Pancreas (tissue), 10 donors: Measurements from ENCODE around the gene MEF2D. TPM values are rescaled to one million over a fixed set of nuclear protein-coding genes. Genes with fewer than 3 reads are reported as not detected.

ENCODE experiments used
- ATAC-seq, 4 donors: fragments of 200-7000 bp; cut with Tn5 transposase; one replicate each; pipeline versions ENCODE4 v1.8.0 to v1.9.1; 2020; ENCODE audit warnings: mild to moderate bottlenecking in 4 of 4, moderate library complexity in 4 of 4
- DNase-seq, 6 donors: peaks; one replicate each; pipeline ENCODE4 v3.0.0-alpha.2; 2020
- FAIRE-seq: peaks from 2 replicates; lab custom pipeline; 2012; peaks lifted over from hg19 to GRCh38; lab: Jason Lieb, UNC
- H3K27ac ChIP-seq, 4 donors: fragments of 200-600 bp; sonication (generic); 1 replicate in 3 of 4; 2 replicates in 1 of 4; pipeline versions ENCODE4 v1.5.0 to v1.8.0; 2020
- H3K27me3 ChIP-seq, 4 donors: fragments of 200-600 bp; one replicate each; pipeline ENCODE4 v1.8.0; 2021
- H3K36me3 ChIP-seq, 3 donors: fragments of 200-600 bp; sonication (generic) in 1 of 3; one replicate each; pipeline versions ENCODE4 v1.5.0 to v1.8.0; 2020 to 2021
- H3K4me1 ChIP-seq, 3 donors: fragments of 200-600 bp; one replicate each; pipeline ENCODE4 v1.8.0; 2021
- H3K4me3 ChIP-seq, 4 donors: fragments of 200-600 bp; sonication (generic) in 2 of 4; one replicate each; pipeline versions ENCODE4 v1.5.0 to v1.8.0; 2020 to 2021
- H3K9me3 ChIP-seq, 4 donors: fragments of 200-600 bp; one replicate each; pipeline ENCODE4 v1.8.0; 2021
- CTCF ChIP-seq, 4 donors: fragments of 200-600 bp; sonication (generic) in 3 of 4; IDR thresholded peaks; one replicate each; pipeline versions ENCODE4 v1.5.0 to v1.8.0; 2021; ENCODE audit warnings: antibody characterized with exemption in 4 of 4
- WGBS, 2 donors: extraction: QIAGEN DNeasy Blood & Tissue Kit; methylation state at CpG; one replicate each; pipeline ENCODE4 v1.1.7; 2013; 5-methylcytosine and 5-hydroxymethylcytosine counted together
- intact Hi-C, 3 donors: fragments of 100-400 bp; cut with DNase I; formaldehyde crosslinking; loops; one replicate each; pipeline versions ENCODE4 v1.11.1 to v1.14.2; 2022
- polyA plus RNA-seq, 2 donors: library from polyadenylated mRNA; stranded (reverse); fragments of 200-250 nt; gene quantifications; one replicate each; pipeline ENCODE4 v1.2.3, GENCODE V29; 2013
- total RNA-seq, 6 donors: library from RNA; stranded (reverse); fragmentation: NEBNext Ultra II Directional in 4 of 6; extraction: Animal tissue kit (Norgen Biotek cat#: 25700) in 4 of 6; gene quantifications; one replicate each; pipeline versions ENCODE4 v1.2.1 to v1.2.4, GENCODE V29; 2021 to 2023
- donor health status: healthy with polysubstance abuse.
- donor health status: DM: no; HTN: no; CAD: no; lungs with moderate emphysema.
- donor health status: DM: no; HTN: no; CAD: no.
- donor health status: control.
- donor health status: control.
- donor health status: Bipolar disorder and iron deficiency.
- donor health status: DM: yes; HTN: yes; CAD: no.
- donor health status: DM: no; HTN: no; CAD: no.
- donor health status: DM: no; HTN: no; CAD: no.
- donor health status: DM: yes; HTN: yes; CAD: no.

MEF2D gene
- total and polyA plus RNA-seq, 8 donors = 15.7 to 31.8 (median 23.6) TPM

DNA sequence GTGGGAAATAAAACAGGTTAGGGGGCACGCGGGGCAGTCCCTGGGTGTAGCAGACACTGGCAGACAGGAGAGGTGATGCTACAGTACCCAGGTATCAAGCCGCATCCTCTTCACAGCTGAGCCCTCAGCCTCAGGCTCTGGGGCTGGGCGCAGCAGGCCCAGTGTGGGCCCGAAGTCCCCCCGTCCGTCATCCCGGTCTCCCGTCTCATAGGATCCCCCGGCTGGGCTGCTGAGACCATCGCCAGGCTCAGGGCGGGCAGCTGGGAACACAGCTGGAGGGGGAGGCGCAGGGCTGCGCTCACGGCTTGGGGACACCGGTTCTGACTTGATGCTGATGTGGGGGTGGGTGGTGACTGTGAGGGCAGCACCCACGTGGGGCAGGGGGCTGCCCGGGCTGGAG lies 32.7 kb downstream of the MEF2D start:
- Histone ChIP-seq H3K9me3 (no peaks in the 10 kb centered on the region), H3K4me1 (peaks cover 11 to 21% (median 13%) of the 10 kb centered on the region in 3 donors), H3K27me3 (no peaks in the 10 kb centered on the region), H3K27ac (no peak overlapping the region), H3K36me3 (peaks cover 3 to 51% (median 12%) of the 10 kb centered on the region in 3 donors), H3K4me3 (no peak overlapping the region)
- WGBS, 2 donors = 87 to 90% methylated on average over 18 of the region's 18 CpGs
- TF ChIP-seq CTCF (IDR thresholded peaks at IDR 0.05) = no peak
- ATAC-seq = no peak
- DNase-seq = no peak
- no peak for FAIRE-seq
- intact Hi-C loops = no loop called here

- DNase-seq = no peak
- FAIRE-seq = no peak
- H3K4me3 ChIP-seq = no peak overlapping the region
- TF ChIP-seq CTCF (IDR thresholded peaks at IDR 0.05) = no peak
- H3K9me3 ChIP-seq = no peaks in the 10 kb centered on the region
- ATAC-seq = no peak
- WGBS, 2 donors = 85 to 88% methylated on average over 8 to 9 of the region's 9 CpGs
- intact Hi-C loops = no loop called here
- no peak overlapping the region for H3K27ac ChIP-seq
- no peaks in the 10 kb centered on the region for H3K27me3 ChIP-seq
- peaks cover 5 to 16% (median 8%) of the 10 kb centered on the region in 3 donors for H3K4me1 ChIP-seq
- H3K36me3 ChIP-seq = peaks cover 3 to 50% (median 12%) of the 10 kb centered on the region in 3 donors
Observed at GRCh38 chr1:156467385-156467784, 33.2 kb downstream of the MEF2D start.

- Histone ChIP-seq H3K27ac (no peak overlapping the region), H3K9me3 (no peaks in the 10 kb centered on the region), H3K4me1 (peaks cover 0 to 4% (median 0%) of the 10 kb centered on the region in 3 donors), H3K36me3 (peaks cover 3 to 50% (median 12%) of the 10 kb centered on the region in 3 donors), H3K4me3 (no peak overlapping the region), H3K27me3 (no peaks in the 10 kb centered on the region)
- DNase-seq = no peak
- 72 to 77% methylated on average over 17 of the region's 17 CpGs for WGBS, 2 donors
- ATAC-seq = no peak
- no peak for FAIRE-seq
- intact Hi-C loops = no loop called here
- TF ChIP-seq CTCF (IDR thresholded peaks at IDR 0.05) = no peak
Observed at GRCh38 chr1:156465747-156466365, 34.7 kb downstream of the MEF2D start.

DNA sequence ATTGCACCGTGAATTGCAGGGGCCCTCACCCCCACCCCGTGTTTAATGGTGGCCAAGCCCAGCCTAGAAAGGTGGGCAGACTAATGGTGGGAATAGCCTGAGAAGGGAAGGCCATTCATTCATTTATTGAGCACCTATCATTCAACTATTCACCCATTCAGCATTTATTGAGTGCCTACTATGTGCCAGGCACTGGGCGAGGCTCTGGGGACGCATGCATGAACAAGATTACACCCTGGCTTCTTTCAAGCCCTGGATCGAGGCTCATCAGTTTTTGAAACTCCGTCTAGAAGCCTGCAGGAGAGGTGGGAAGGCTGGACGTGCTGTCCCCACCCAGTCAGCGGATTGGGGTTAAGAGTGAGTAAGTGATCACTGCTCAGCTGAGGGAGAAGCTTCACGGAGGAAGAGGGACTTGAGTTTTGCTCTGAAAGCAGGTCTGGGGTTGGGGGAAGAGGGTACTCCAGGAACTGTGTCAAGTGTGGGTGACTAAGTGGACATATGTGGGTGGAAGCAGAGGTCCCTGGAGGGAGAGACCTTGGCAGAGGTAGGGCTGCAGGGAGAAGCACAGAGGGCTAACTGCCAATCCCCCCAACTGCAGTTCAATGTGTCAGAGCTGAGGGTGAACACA lies 35.6 kb downstream of the MEF2D start:
- DNase-seq (no peak), FAIRE-seq (no peak), ATAC-seq (no peak)
- Histone ChIP-seq H3K9me3 (no peaks in the 10 kb centered on the region), H3K36me3 (peaks cover 3 to 42% (median 12%) of the 10 kb centered on the region in 3 donors), H3K4me3 (no peak overlapping the region), H3K27me3 (no peaks in the 10 kb centered on the region), H3K4me1 (no peaks in the 10 kb centered on the region), H3K27ac (no peak overlapping the region)
- no peak for TF ChIP-seq CTCF (IDR thresholded peaks at IDR 0.05)
- 84 to 87% methylated on average over 9 of the region's 9 CpGs for WGBS, 2 donors
- intact Hi-C loops = loop anchor here in 2 of 3 donors (5.0 kb wide), 1 partner anchor 32 kb away; no protein-coding TSS in a partner anchor

DNA sequence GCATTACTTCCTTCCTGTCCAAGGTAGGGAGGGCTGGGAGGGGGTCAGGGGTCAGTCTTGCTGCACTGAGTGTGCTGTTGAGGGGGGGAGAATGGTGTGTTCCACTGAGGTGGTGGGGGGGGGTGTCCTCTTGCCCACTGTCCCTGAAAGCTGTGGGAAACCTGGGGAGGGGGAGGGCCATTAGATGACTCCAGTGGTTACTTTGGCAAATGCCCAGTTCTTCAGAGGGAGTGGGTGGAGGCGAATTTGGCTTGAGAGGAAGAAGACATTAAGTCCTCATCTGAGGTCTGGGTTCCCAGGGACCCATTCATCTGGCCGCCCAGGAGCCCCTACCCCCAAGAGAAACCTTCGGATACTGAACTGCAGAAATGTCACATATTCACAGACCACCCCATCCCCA lies 36.2 kb downstream of the MEF2D start:
- Histone ChIP-seq H3K9me3 (no peaks in the 10 kb centered on the region), H3K4me1 (no peaks in the 10 kb centered on the region), H3K36me3 (peaks cover 3 to 37% (median 12%) of the 10 kb centered on the region in 3 donors), H3K27ac (no peak overlapping the region), H3K4me3 (no peak overlapping the region), H3K27me3 (no peaks in the 10 kb centered on the region)
- no peak for TF ChIP-seq CTCF (IDR thresholded peaks at IDR 0.05)
- 84 to 89% methylated on average over 3 of the region's 3 CpGs for WGBS, 2 donors
- intact Hi-C loops = loop anchor here in 2 of 3 donors (5.0 kb wide), 1 partner anchor 33 kb away; no protein-coding TSS in a partner anchor
- no peak for FAIRE-seq
- no peak for ATAC-seq
- no peak for DNase-seq
